Neural progenitor cell (in vitro differentiated cells): ENCODE data around the gene MC1R. TPM values are rescaled to one million over a fixed set of nuclear protein-coding genes. Genes with fewer than 3 reads are reported as not detected.

ENCODE experiments used
- DNase-seq: peaks from one replicate; pipeline ENCODE4 v3.0.0-alpha.2; 2016; ENCODE audit warnings: low spot score
- H2AFZ ChIP-seq: fragments of 200-600 bp; sonication (generic); replicated peaks from 2 replicates; pipeline ENCODE4 v1.6.1; 2016; ENCODE audit warnings: antibody characterized with exemption
- H3F3A ChIP-seq: fragments of 200-600 bp; sonication (generic); 2 replicates; pipeline ENCODE4 v1.6.1; 2016; ENCODE audit warnings: antibody characterized with exemption, low read depth
- H3K27ac ChIP-seq: fragments of 200-600 bp; sonication (generic); 2 replicates; pipeline ENCODE4 v1.5.1; 2016; ENCODE audit warnings: mild to moderate bottlenecking
- H3K27me3 ChIP-seq: fragments of 200-600 bp; sonication (generic); 2 replicates; pipeline ENCODE4 v1.6.1; 2016; ENCODE audit warnings: mild to moderate bottlenecking, moderate library complexity
- H3K36me3 ChIP-seq: fragments of 200-600 bp; sonication (generic); 2 replicates; pipeline ENCODE4 v1.5.1; 2016
- H3K4me1 ChIP-seq: fragments of 200-600 bp; sonication (generic); 2 replicates; pipeline ENCODE4 v1.6.1; 2016; ENCODE audit warnings: mixed run types
- H3K4me2 ChIP-seq: fragments of 200-600 bp; sonication (generic); 2 replicates; pipeline ENCODE4 v1.6.1; 2016
- H3K4me3 ChIP-seq: fragments of 200-600 bp; sonication (generic); 2 replicates; pipeline ENCODE4 v1.5.1; 2016
- H3K79me2 ChIP-seq: fragments of 200-600 bp; sonication (generic); 2 replicates; pipeline ENCODE4 v1.6.1; 2016; ENCODE audit warnings: low read depth
- H3K9ac ChIP-seq: fragments of 200-600 bp; sonication (generic); 2 replicates; pipeline ENCODE4 v1.6.1; 2016
- H3K9me3 ChIP-seq: fragments of 200-600 bp; sonication (generic); 2 replicates; pipeline ENCODE4 v1.5.1; 2016; ENCODE audit warnings: low read depth
- H4K20me1 ChIP-seq: fragments of 200-600 bp; sonication (generic); 2 replicates; pipeline ENCODE4 v1.6.1; 2016; ENCODE audit warnings: low read depth
- H3K27ac Mint-ChIP-seq: 3 replicates; pipeline ENCODE4 v1.8.0; 2021; ENCODE audit warnings: mixed read lengths
- H3K27me3 Mint-ChIP-seq: 2 replicates; pipeline ENCODE4 v1.8.0; 2022; ENCODE audit warnings: low read depth, mild to moderate bottlenecking, inconsistent platforms, moderate library complexity, mixed read lengths; ENCODE audit not compliant: insufficient read depth
- H3K36me3 Mint-ChIP-seq: 3 replicates; pipeline ENCODE4 v1.8.0; 2021; ENCODE audit warnings: mixed read lengths
- H3K4me1 Mint-ChIP-seq: 3 replicates; pipeline ENCODE4 v1.8.0; 2021; ENCODE audit warnings: mixed read lengths
- H3K4me3 Mint-ChIP-seq: 3 replicates; pipeline ENCODE4 v1.8.0; 2021; ENCODE audit warnings: mild to moderate bottlenecking, moderate library complexity, mixed read lengths
- H3K9me3 Mint-ChIP-seq: 3 replicates; pipeline ENCODE4 v1.8.0; 2020; ENCODE audit warnings: mixed read lengths
- EZH2 ChIP-seq: fragments of 200-600 bp; sonication (generic); IDR thresholded peaks from 2 replicates; pipeline ENCODE4 v1.6.1; 2017; ENCODE audit warnings: antibody characterized with exemption, mild to moderate bottlenecking, moderate library complexity
- EZH2phosphoT487 ChIP-seq: fragments of 200-600 bp; sonication (generic); IDR thresholded peaks from 2 replicates; pipeline ENCODE4 v1.6.1; 2017; ENCODE audit warnings: antibody characterized with exemption
- total RNA-seq: library from RNA; depleted of rRNA; stranded (reverse); fragments of >200 nt; gene quantifications from 2 replicates; pipeline ENCODE4 v1.2.3, GENCODE V29; 2015; ENCODE audit warnings: low replicate concordance
- TF ChIP-seq, protein P1 (sequence below): fragments of 200-600 bp; sonication (generic); IDR thresholded peaks from 2 replicates; pipeline ENCODE4 v1.5.1; 2017; ENCODE audit warnings: antibody characterized with exemption, mild to moderate bottlenecking

MC1R gene
- total RNA-seq, 1 donor from 2014 or later: 1.7 TPM

DNA sequence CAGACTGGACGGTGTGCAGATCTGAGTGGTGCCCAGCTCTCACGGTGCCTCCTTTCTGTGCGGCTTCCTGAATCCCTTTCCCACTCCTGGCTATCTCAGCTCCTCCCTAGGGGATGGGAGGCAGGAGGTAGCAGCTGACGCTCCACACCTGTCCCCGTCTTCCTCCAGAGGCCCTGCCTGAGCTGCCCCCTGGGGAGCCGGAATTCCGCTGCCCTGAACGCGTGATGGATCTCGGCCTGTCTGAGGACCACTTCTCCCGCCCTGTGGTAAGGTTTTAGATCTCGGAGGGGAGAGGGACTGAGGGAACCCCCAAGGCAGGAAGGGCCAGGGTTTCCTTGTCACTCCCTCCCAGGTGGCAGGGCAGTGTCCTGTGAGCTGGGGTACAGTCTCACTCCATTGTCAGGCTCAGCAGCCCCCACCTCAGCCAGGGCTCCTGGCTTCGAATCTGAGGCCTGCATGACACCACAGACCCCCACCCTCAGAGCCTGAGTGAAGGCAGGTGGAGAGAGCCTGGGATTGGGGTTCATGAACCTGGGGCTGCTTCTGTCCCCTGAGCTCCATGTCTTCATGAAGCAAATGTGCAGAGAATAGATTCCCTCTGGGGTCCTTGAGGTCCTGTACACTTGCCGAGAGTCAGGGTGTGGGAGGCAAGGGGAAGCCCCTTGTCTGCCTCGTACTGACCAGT lies 36.5 kb downstream of the MC1R start:
- Histone ChIP-seq H3K36me3 (no peaks in the 10 kb centered on the region), H3K27ac (no peak overlapping the region), H3K27me3 (no peaks in the 10 kb centered on the region), H3K9ac (no peak overlapping the region), H3K9me3 (no peaks in the 10 kb centered on the region), H2AFZ (no peak overlapping the region), H3K4me1 (no peaks in the 10 kb centered on the region), H3K79me2 (no peaks in the 10 kb centered on the region), H3K4me2 (no peak overlapping the region), H3F3A (no peaks in the 10 kb centered on the region), H3K4me3 (no peak overlapping the region), H4K20me1 (peaks cover 17% of the 10 kb centered on the region)
- peaks cover 3% of the 10 kb centered on the region for H3K4me1 Mint-ChIP-seq
- no peak for DNase-seq
- H3K36me3 Mint-ChIP-seq: peaks cover 14% of the 10 kb centered on the region
- H3K9me3 Mint-ChIP-seq: no peaks in the 10 kb centered on the region
- H3K27ac Mint-ChIP-seq: no peak overlapping the region
- no peak overlapping the region for H3K4me3 Mint-ChIP-seq
- peaks cover 8% of the 10 kb centered on the region for H3K27me3 Mint-ChIP-seq
- TF ChIP-seq, protein P1, sequence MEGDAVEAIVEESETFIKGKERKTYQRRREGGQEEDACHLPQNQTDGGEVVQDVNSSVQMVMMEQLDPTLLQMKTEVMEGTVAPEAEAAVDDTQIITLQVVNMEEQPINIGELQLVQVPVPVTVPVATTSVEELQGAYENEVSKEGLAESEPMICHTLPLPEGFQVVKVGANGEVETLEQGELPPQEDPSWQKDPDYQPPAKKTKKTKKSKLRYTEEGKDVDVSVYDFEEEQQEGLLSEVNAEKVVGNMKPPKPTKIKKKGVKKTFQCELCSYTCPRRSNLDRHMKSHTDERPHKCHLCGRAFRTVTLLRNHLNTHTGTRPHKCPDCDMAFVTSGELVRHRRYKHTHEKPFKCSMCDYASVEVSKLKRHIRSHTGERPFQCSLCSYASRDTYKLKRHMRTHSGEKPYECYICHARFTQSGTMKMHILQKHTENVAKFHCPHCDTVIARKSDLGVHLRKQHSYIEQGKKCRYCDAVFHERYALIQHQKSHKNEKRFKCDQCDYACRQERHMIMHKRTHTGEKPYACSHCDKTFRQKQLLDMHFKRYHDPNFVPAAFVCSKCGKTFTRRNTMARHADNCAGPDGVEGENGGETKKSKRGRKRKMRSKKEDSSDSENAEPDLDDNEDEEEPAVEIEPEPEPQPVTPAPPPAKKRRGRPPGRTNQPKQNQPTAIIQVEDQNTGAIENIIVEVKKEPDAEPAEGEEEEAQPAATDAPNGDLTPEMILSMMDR: no peak
- no peak for TF ChIP-seq EZH2phosphoT487
- TF ChIP-seq EZH2: no peak

DNA sequence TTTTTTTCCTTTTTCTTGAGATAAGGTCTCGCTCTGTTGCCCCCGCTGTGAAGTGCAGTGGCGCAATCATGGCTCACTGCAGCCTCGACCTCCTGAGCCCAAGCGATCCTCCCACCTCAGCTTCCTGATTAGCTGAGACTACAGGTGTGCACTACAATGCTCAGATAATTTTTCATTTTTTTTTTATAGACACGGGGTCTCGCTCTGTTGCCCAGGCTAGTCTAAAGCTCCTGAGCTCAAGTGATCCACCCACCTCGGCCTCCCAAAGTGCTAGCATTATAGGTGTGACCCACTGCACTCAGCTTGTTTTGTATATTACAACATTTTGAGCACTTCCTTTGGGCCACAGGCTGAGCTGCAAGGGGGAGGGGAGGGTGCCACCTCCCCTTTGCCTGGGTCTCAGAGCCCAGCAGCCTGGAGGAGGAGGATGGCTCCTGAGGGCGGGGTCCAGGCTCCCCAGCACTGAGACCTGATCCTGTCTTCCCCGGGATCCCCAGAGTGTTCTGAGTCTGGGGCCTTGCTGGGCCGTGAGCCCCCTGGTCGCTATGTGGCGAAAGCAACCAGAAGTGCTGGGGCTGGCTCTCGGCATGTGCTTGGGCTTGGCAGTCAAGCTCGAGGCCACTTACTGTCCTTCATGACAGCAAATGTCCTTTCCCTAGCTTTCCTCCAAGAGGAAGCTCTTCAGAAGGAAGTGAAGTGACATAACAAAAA lies 38.0 kb downstream of the MC1R start:
- Mint-ChIP-seq H3K4me3 (no peak overlapping the region), H3K27ac (no peak overlapping the region), H3K4me1 (no peaks in the 10 kb centered on the region), H3K27me3 (peaks cover 2% of the 10 kb centered on the region), H3K36me3 (peaks cover 16% of the 10 kb centered on the region), H3K9me3 (no peaks in the 10 kb centered on the region)
- H2AFZ ChIP-seq: no peak overlapping the region
- H3K9me3 ChIP-seq: no peaks in the 10 kb centered on the region
- no peak overlapping the region for H3K4me2 ChIP-seq
- no peak for DNase-seq
- no peak overlapping the region for H3K4me3 ChIP-seq
- no peak for TF ChIP-seq EZH2
- no peak for TF ChIP-seq EZH2phosphoT487
- TF ChIP-seq, protein P1: no peak
- no peaks in the 10 kb centered on the region for H3F3A ChIP-seq
- no peaks in the 10 kb centered on the region for H3K36me3 ChIP-seq
- no peaks in the 10 kb centered on the region for H3K79me2 ChIP-seq
- H3K4me1 ChIP-seq: no peaks in the 10 kb centered on the region
- H3K27me3 ChIP-seq: no peaks in the 10 kb centered on the region
- H3K9ac ChIP-seq: no peak overlapping the region
- H4K20me1 ChIP-seq: peaks cover 5% of the 10 kb centered on the region
- no peak overlapping the region for H3K27ac ChIP-seq

DNA sequence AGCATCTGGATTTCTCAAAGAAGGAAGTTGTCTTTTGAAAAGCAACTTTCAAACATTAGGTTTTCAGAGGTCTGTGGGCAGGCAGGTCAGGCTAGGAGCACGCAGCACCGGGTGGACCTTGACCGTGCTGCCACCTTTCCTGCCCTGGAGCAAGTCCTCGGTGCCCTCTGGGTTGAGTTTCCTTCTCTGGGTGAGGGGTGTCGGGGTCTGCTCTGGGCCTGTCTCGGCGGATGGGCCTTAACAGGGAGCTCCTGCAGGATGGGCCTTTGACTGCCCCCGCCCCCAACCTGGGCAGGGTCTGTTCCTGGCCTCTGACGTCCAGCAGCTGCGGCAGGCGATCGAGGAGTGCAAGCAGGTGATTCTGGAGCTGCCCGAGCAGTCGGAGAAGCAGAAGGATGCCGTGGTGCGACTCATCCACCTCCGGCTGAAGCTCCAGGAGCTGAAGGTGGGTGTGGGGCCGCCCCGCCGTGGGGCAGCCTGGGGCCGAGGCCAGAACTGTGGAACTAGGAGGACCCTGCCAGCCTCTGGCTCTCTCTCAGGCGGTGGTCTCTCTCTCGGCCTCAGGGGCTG lies 38.6 kb downstream of the MC1R start:
- Histone ChIP-seq H3K9ac (no peak overlapping the region), H3K27me3 (no peaks in the 10 kb centered on the region), H3K79me2 (no peaks in the 10 kb centered on the region), H3K36me3 (no peaks in the 10 kb centered on the region), H2AFZ (no peak overlapping the region), H3F3A (no peaks in the 10 kb centered on the region), H4K20me1 (peaks cover 5% of the 10 kb centered on the region), H3K9me3 (no peaks in the 10 kb centered on the region), H3K4me2 (no peak overlapping the region), H3K4me1 (no peaks in the 10 kb centered on the region), H3K4me3 (no peak overlapping the region), H3K27ac (no peak overlapping the region)
- TF ChIP-seq EZH2phosphoT487 (no peak), EZH2 (no peak)
- TF ChIP-seq, protein P1: no peak
- peaks cover 16% of the 10 kb centered on the region for H3K36me3 Mint-ChIP-seq
- no peaks in the 10 kb centered on the region for H3K4me1 Mint-ChIP-seq
- H3K27me3 Mint-ChIP-seq: peaks cover 2% of the 10 kb centered on the region
- no peaks in the 10 kb centered on the region for H3K9me3 Mint-ChIP-seq
- no peak overlapping the region for H3K4me3 Mint-ChIP-seq
- no peak for DNase-seq
- no peak overlapping the region for H3K27ac Mint-ChIP-seq
